DND-41 (cell line): ENCODE measurements around the gene KLF13.

ENCODE experiments used
- ATAC-seq: fragments of 200-7000 bp; cut with Tn5 transposase; 3 replicates; pipeline ENCODE4 v1.9.1; 2021; ENCODE audit warnings: low read depth; ENCODE audit not compliant: insufficient read depth
- DNase-seq: peaks from one replicate; pipeline ENCODE4 v3.0.0-alpha.2; 2020
- H2AFZ ChIP-seq: 2 replicates; pipeline ENCODE4 v1.6.0; 2012; ENCODE audit warnings: low read depth, low read length
- H3K27ac ChIP-seq: 2 replicates; pipeline ENCODE4 v1.5.1; 2012; ENCODE audit warnings: low read length, inconsistent platforms
- H3K27me3 ChIP-seq: fragments of 200-600 bp; sonication (generic); 2 replicates; pipeline ENCODE4 v1.6.0; 2012; ENCODE audit warnings: low read length, mild to moderate bottlenecking, inconsistent platforms; ENCODE audit not compliant: insufficient read depth, poor library complexity
- H3K36me3 ChIP-seq: 2 replicates; pipeline ENCODE4 v1.5.1; 2012; ENCODE audit warnings: low read length, inconsistent platforms; ENCODE audit not compliant: insufficient read depth
- H3K4me1 ChIP-seq: 2 replicates; pipeline ENCODE4 v1.5.1; 2012; ENCODE audit warnings: mild to moderate bottlenecking, low read length; ENCODE audit not compliant: insufficient read depth
- H3K4me2 ChIP-seq: 2 replicates; pipeline ENCODE4 v1.6.0; 2012; ENCODE audit warnings: mild to moderate bottlenecking, moderate library complexity, low read length, inconsistent platforms; ENCODE audit not compliant: insufficient read depth
- H3K4me3 ChIP-seq, 2 experiments: fragments of 200-600 bp in 1 of 2; shearing (Covaris generic) in 1 of 2; 2 replicates each; pipeline ENCODE4 v1.5.1; 2012 to 2016; ENCODE audit warnings: inconsistent platforms in 2 of 2, low read length in 2 of 2, mild to moderate bottlenecking in 2 of 2, low read depth in 1 of 2, moderate library complexity in 1 of 2
- H3K79me2 ChIP-seq: 2 replicates; pipeline ENCODE4 v1.6.0; 2012; ENCODE audit warnings: low read length, inconsistent platforms; ENCODE audit not compliant: insufficient read depth
- H3K9ac ChIP-seq: 2 replicates; pipeline ENCODE4 v1.6.0; 2012; ENCODE audit warnings: low read depth, mild to moderate bottlenecking, inconsistent platforms, low read length, moderate library complexity
- H3K9me3 ChIP-seq: 2 replicates; pipeline ENCODE4 v1.5.1; 2012; ENCODE audit warnings: low read length, moderate library complexity, mild to moderate bottlenecking, inconsistent platforms; ENCODE audit not compliant: insufficient read depth, severe bottlenecking
- H4K20me1 ChIP-seq: 2 replicates; pipeline ENCODE4 v1.6.0; 2012; ENCODE audit warnings: low read length; ENCODE audit not compliant: insufficient read depth
- EZH2 ChIP-seq: IDR thresholded peaks from 3 replicates; pipeline ENCODE4 v1.6.1; 2012; ENCODE audit warnings: borderline replicate concordance, low read depth, mild to moderate bottlenecking, moderate library complexity, low read length, inconsistent platforms; ENCODE audit not compliant: severe bottlenecking
- TF ChIP-seq, protein P1 (sequence below): IDR thresholded peaks from 2 replicates; pipeline ENCODE4 v1.5.1; 2012; ENCODE audit warnings: borderline replicate concordance, low read length, moderate library complexity, mild to moderate bottlenecking; ENCODE audit not compliant: poor library complexity, severe bottlenecking; ENCODE audit errors: extremely low read depth

KLF13 gene

DNA sequence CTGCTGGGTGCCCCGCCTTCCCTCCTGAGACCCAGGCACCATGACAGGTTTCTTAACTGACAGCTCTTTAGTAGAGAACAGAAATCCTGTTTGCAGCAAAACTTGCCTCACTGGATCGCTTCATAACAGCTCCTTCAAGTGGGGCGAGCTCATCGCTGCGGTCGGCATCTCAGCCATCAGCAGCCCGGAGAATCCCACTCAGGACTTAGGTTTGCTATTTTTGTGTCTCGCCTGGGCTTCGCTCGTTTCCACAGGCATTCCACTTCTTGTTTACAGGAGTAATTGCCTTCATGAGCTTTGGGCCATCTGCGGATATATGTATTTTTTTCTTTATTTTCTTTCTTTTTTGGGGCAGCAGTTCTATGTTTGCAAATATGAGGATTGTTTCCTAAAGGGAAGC lies 15.7 kb downstream of the KLF13 start:
- H3K27me3 ChIP-seq, result no peaks in the 10 kb centered on the region
- no peak for TF ChIP-seq EZH2
- TF ChIP-seq, protein P1, sequence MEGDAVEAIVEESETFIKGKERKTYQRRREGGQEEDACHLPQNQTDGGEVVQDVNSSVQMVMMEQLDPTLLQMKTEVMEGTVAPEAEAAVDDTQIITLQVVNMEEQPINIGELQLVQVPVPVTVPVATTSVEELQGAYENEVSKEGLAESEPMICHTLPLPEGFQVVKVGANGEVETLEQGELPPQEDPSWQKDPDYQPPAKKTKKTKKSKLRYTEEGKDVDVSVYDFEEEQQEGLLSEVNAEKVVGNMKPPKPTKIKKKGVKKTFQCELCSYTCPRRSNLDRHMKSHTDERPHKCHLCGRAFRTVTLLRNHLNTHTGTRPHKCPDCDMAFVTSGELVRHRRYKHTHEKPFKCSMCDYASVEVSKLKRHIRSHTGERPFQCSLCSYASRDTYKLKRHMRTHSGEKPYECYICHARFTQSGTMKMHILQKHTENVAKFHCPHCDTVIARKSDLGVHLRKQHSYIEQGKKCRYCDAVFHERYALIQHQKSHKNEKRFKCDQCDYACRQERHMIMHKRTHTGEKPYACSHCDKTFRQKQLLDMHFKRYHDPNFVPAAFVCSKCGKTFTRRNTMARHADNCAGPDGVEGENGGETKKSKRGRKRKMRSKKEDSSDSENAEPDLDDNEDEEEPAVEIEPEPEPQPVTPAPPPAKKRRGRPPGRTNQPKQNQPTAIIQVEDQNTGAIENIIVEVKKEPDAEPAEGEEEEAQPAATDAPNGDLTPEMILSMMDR, result no peak
- H3K4me3 ChIP-seq, result no peak overlapping the region
- H3K4me1 ChIP-seq, result peaks cover 19% of the 10 kb centered on the region; the same call in 1 of the 2 replicates
- peaks cover 74% of the 10 kb centered on the region for H3K36me3 ChIP-seq
- H3K9me3 ChIP-seq, result no peaks in the 10 kb centered on the region
- no peak overlapping the region for H3K4me2 ChIP-seq
- H2AFZ ChIP-seq, result no peak overlapping the region
- H3K27ac ChIP-seq, result no peak overlapping the region
- no peak overlapping the region for H3K9ac ChIP-seq
- H4K20me1 ChIP-seq, result peaks cover 98% of the 10 kb centered on the region
- DNase-seq, result no peak
- ATAC-seq, result no peak
- H3K79me2 ChIP-seq, result peaks cover 100% of the 10 kb centered on the region

GRCh38 chr15:31342781-31343626 lies 16.4 kb downstream of the KLF13 start:
- Histone ChIP-seq H3K4me3 (no peak overlapping the region), H3K9me3 (no peaks in the 10 kb centered on the region), H3K36me3 (peaks cover 76% of the 10 kb centered on the region), H2AFZ (no peak overlapping the region), H3K9ac (no peak overlapping the region), H3K79me2 (peaks cover 100% of the 10 kb centered on the region), H3K27ac (no peak overlapping the region; the same call in 1 of the 2 replicates), H3K4me1 (peaks cover 19% of the 10 kb centered on the region; the same call in 1 of the 2 replicates), H3K4me2 (no peak overlapping the region), H4K20me1 (peaks cover 98% of the 10 kb centered on the region), H3K27me3 (no peaks in the 10 kb centered on the region)
- DNase-seq, result no peak
- TF ChIP-seq EZH2, result no peak
- ATAC-seq, result no peak

DNA sequence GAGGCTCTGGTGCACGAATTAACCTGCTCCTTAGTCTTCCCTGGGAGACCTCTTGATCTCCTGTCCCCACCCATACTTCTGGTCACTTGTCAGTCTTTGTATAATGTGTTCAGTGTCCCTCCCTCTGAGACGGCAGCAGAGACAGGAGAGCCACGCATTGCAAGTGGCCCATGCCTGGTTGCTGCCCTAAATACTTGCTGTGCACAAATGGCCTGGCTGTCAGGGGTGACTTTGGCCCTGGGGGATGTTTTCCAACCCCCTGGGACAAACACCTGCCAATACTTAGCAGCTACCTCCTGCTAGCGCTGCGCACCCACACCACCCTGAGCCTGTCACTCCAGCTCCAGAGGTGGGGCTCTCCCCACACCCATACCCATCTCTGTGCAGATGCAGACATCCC lies 17.2 kb downstream of the KLF13 start:
- TF ChIP-seq EZH2, result no peak
- TF ChIP-seq, protein P1, result no peak
- peaks cover 98% of the 10 kb centered on the region for H4K20me1 ChIP-seq
- peaks cover 76% of the 10 kb centered on the region for H3K36me3 ChIP-seq
- H3K27ac ChIP-seq, result no peak overlapping the region
- no peak overlapping the region for H3K4me3 ChIP-seq
- no peaks in the 10 kb centered on the region for H3K27me3 ChIP-seq
- H3K4me2 ChIP-seq, result no peak overlapping the region
- DNase-seq (no peak), ATAC-seq (no peak)
- H3K4me1 ChIP-seq, result peaks cover 14% of the 10 kb centered on the region; the same call in 1 of the 2 replicates
- no peaks in the 10 kb centered on the region for H3K9me3 ChIP-seq
- peaks cover 100% of the 10 kb centered on the region for H3K79me2 ChIP-seq
- no peak overlapping the region for H2AFZ ChIP-seq
- H3K9ac ChIP-seq, result no peak overlapping the region

- H3K4me2 ChIP-seq, result no peak overlapping the region
- H3K9ac ChIP-seq, result no peak overlapping the region
- peaks cover 99% of the 10 kb centered on the region for H4K20me1 ChIP-seq
Observed at GRCh38 chr15:31344266-31344665, 17.6 kb downstream of the KLF13 start.

More at GRCh38 chr15:31344266-31344665, 17.6 kb downstream of the KLF13 start:
- ATAC-seq (no peak), DNase-seq (no peak)
- no peak overlapping the region for H3K27ac ChIP-seq
- H3K4me3 ChIP-seq, result no peak overlapping the region
- peaks cover 78% of the 10 kb centered on the region for H3K36me3 ChIP-seq
- no peaks in the 10 kb centered on the region for H3K27me3 ChIP-seq
- peaks cover 18% of the 10 kb centered on the region; the same call in 1 of the 2 replicates for H3K4me1 ChIP-seq
- TF ChIP-seq EZH2, result no peak
- TF ChIP-seq, protein P1, result no peak
- peaks cover 100% of the 10 kb centered on the region for H3K79me2 ChIP-seq
- no peak overlapping the region for H2AFZ ChIP-seq
- no peaks in the 10 kb centered on the region for H3K9me3 ChIP-seq
